ENCODE measurements around the gene USH1C.

The USH1C gene

GRCh38 chr11:17519061-17519885 lies 24.9 kb downstream of the USH1C start:
- Histone ChIP-seq H3K4me3 (ENCODE audit: low read length) (no peak overlapping the region), H3K9ac (ENCODE audit: low read depth, low read length) (no peak overlapping the region), H3K4me1 (ENCODE audit: insufficient read depth, low read length) (peaks cover 4% of the 10 kb centered on the region; the same call in 1 of the 2 replicates), H3K9me3 (ENCODE audit: insufficient read depth, low read depth, low read length) (no peaks in the 10 kb centered on the region), H3K36me3 (ENCODE audit: insufficient read depth, low read depth, low read length) (no peaks in the 10 kb centered on the region), H3K27ac (ENCODE audit: low read length) (no peak overlapping the region), H3K27me3 (ENCODE audit: insufficient read depth, low read length) (no peaks in the 10 kb centered on the region)

DNA sequence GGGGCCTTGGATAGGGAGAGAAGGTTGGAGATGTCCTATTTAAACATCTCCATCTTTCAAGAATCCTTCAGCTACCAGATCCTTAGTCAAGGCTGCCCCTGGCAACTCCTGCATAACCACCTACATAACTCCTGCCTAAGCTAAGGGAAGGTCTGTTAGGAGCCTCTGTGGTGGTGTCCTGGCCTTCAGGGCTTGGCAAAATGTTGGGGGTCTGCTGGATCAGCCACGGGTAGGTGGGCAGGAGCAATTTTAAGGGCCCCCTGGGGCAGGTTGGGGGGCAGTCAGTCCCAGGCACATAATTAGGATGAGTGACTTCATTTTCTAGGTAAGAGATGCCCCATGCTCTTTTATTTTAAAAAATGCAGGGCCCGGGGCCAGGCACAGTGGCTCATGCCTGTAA lies 25.9 kb downstream of the USH1C start:
- Histone ChIP-seq H3K36me3 (ENCODE audit: insufficient read depth, low read depth, low read length) (no peaks in the 10 kb centered on the region), H3K4me1 (ENCODE audit: insufficient read depth, low read length) (peaks cover 4% of the 10 kb centered on the region; the same call in 1 of the 2 replicates), H3K9me3 (ENCODE audit: insufficient read depth, low read depth, low read length) (no peaks in the 10 kb centered on the region), H3K4me3 (ENCODE audit: low read length) (no peak overlapping the region), H3K27me3 (ENCODE audit: insufficient read depth, low read length) (no peaks in the 10 kb centered on the region), H3K27ac (ENCODE audit: low read length) (no peak overlapping the region), H3K9ac (ENCODE audit: low read depth, low read length) (no peak overlapping the region)

- H3K9me3 ChIP-seq (ENCODE audit: insufficient read depth, low read depth, low read length), result no peaks in the 10 kb centered on the region
- H3K36me3 ChIP-seq (ENCODE audit: insufficient read depth, low read depth, low read length), result no peaks in the 10 kb centered on the region
- H3K9ac ChIP-seq (ENCODE audit: low read depth, low read length), result no peak overlapping the region
- no peaks in the 10 kb centered on the region for H3K27me3 ChIP-seq (ENCODE audit: insufficient read depth, low read length)
- H3K4me3 ChIP-seq (ENCODE audit: low read length), result no peak overlapping the region
- peaks cover 4% of the 10 kb centered on the region; the same call in 1 of the 2 replicates for H3K4me1 ChIP-seq (ENCODE audit: insufficient read depth, low read length)
- no peak overlapping the region for H3K27ac ChIP-seq (ENCODE audit: low read length)
These were observed 27.0 kb downstream of the USH1C start for GRCh38 chr11:17517186-17517585.

GRCh38 chr11:17516551-17517150 lies 27.6 kb downstream of the USH1C start:
- no peaks in the 10 kb centered on the region for H3K36me3 ChIP-seq (ENCODE audit: insufficient read depth, low read depth, low read length)
- H3K9me3 ChIP-seq (ENCODE audit: insufficient read depth, low read depth, low read length), result no peaks in the 10 kb centered on the region
- no peak overlapping the region for H3K4me3 ChIP-seq (ENCODE audit: low read length)
- no peak overlapping the region for H3K9ac ChIP-seq (ENCODE audit: low read depth, low read length)
- H3K27ac ChIP-seq (ENCODE audit: low read length), result no peak overlapping the region
- H3K4me1 ChIP-seq (ENCODE audit: insufficient read depth, low read length), result peaks cover 4% of the 10 kb centered on the region; the same call in 1 of the 2 replicates
- H3K27me3 ChIP-seq (ENCODE audit: insufficient read depth, low read length), result no peaks in the 10 kb centered on the region

GRCh38 chr11:17515443-17516176 lies 28.6 kb downstream of the USH1C start:
- H3K27ac ChIP-seq (ENCODE audit: low read length), result no peak overlapping the region
- no peaks in the 10 kb centered on the region for H3K27me3 ChIP-seq (ENCODE audit: insufficient read depth, low read length)
- H3K4me1 ChIP-seq (ENCODE audit: insufficient read depth, low read length), result peaks cover 4% of the 10 kb centered on the region; the same call in 1 of the 2 replicates
- no peaks in the 10 kb centered on the region for H3K9me3 ChIP-seq (ENCODE audit: insufficient read depth, low read depth, low read length)
- no peaks in the 10 kb centered on the region for H3K36me3 ChIP-seq (ENCODE audit: insufficient read depth, low read depth, low read length)
- no peak overlapping the region for H3K4me3 ChIP-seq (ENCODE audit: low read length)
- no peak overlapping the region for H3K9ac ChIP-seq (ENCODE audit: low read depth, low read length)

GRCh38 chr11:17514476-17514875 lies 29.7 kb downstream of the USH1C start:
- H3K4me3 ChIP-seq (ENCODE audit: low read length), result no peak overlapping the region
- H3K27ac ChIP-seq (ENCODE audit: low read length), result no peak overlapping the region
- no peak overlapping the region for H3K9ac ChIP-seq (ENCODE audit: low read depth, low read length)
- H3K27me3 ChIP-seq (ENCODE audit: insufficient read depth, low read length), result no peaks in the 10 kb centered on the region
- H3K9me3 ChIP-seq (ENCODE audit: insufficient read depth, low read depth, low read length), result no peaks in the 10 kb centered on the region
- peaks cover 4% of the 10 kb centered on the region; the same call in 1 of the 2 replicates for H3K4me1 ChIP-seq (ENCODE audit: insufficient read depth, low read length)
- H3K36me3 ChIP-seq (ENCODE audit: insufficient read depth, low read depth, low read length), result no peaks in the 10 kb centered on the region

- Histone ChIP-seq H3K9me3 (ENCODE audit: insufficient read depth, low read depth, low read length) (no peaks in the 10 kb centered on the region), H3K27ac (ENCODE audit: low read length) (no peak overlapping the region), H3K36me3 (ENCODE audit: insufficient read depth, low read depth, low read length) (no peaks in the 10 kb centered on the region), H3K4me3 (ENCODE audit: low read length) (no peak overlapping the region), H3K27me3 (ENCODE audit: insufficient read depth, low read length) (no peaks in the 10 kb centered on the region), H3K4me1 (ENCODE audit: insufficient read depth, low read length) (no peaks in the 10 kb centered on the region; the same call in 1 of the 2 replicates), H3K9ac (ENCODE audit: low read depth, low read length) (no peak overlapping the region)
These were observed 30.4 kb downstream of the USH1C start for GRCh38 chr11:17513853-17514252.

- Histone ChIP-seq H3K4me3 (ENCODE audit: low read length) (no peak overlapping the region), H3K9me3 (ENCODE audit: insufficient read depth, low read depth, low read length) (no peaks in the 10 kb centered on the region), H3K27ac (ENCODE audit: low read length) (no peak overlapping the region), H3K36me3 (ENCODE audit: insufficient read depth, low read depth, low read length) (no peaks in the 10 kb centered on the region), H3K27me3 (ENCODE audit: insufficient read depth, low read length) (0 out of 2 replicates have a peak, but pooled peaks cover 4% of the 10 kb centered on the region), H3K4me1 (ENCODE audit: insufficient read depth, low read length) (no peaks in the 10 kb centered on the region), H3K9ac (ENCODE audit: low read depth, low read length) (no peak overlapping the region)
These were observed 32.1 kb downstream of the USH1C start for GRCh38 chr11:17512101-17512500.

GRCh38 chr11:17511571-17511970 lies 32.6 kb downstream of the USH1C start:
- Histone ChIP-seq H3K9me3 (ENCODE audit: insufficient read depth, low read depth, low read length) (no peaks in the 10 kb centered on the region), H3K9ac (ENCODE audit: low read depth, low read length) (no peak overlapping the region), H3K4me1 (ENCODE audit: insufficient read depth, low read length) (no peaks in the 10 kb centered on the region), H3K36me3 (ENCODE audit: insufficient read depth, low read depth, low read length) (no peaks in the 10 kb centered on the region), H3K4me3 (ENCODE audit: low read length) (no peak overlapping the region), H3K27me3 (ENCODE audit: insufficient read depth, low read length) (0 out of 2 replicates have a peak, but pooled peaks cover 4% of the 10 kb centered on the region), H3K27ac (ENCODE audit: low read length) (no peak overlapping the region)

- no peaks in the 10 kb centered on the region for H3K9me3 ChIP-seq (ENCODE audit: insufficient read depth, low read depth, low read length)
- H3K27ac ChIP-seq (ENCODE audit: low read length), result no peak overlapping the region
- no peak overlapping the region for H3K4me3 ChIP-seq (ENCODE audit: low read length)
- no peaks in the 10 kb centered on the region for H3K4me1 ChIP-seq (ENCODE audit: insufficient read depth, low read length)
- no peak overlapping the region for H3K9ac ChIP-seq (ENCODE audit: low read depth, low read length)
- H3K27me3 ChIP-seq (ENCODE audit: insufficient read depth, low read length), result 0 out of 2 replicates have a peak, but pooled peaks cover 4% of the 10 kb centered on the region
- H3K36me3 ChIP-seq (ENCODE audit: insufficient read depth, low read depth, low read length), result no peaks in the 10 kb centered on the region
These were observed 33.6 kb downstream of the USH1C start for GRCh38 chr11:17510507-17511206.

- Histone ChIP-seq H3K9ac (ENCODE audit: low read depth, low read length) (no peak overlapping the region), H3K27me3 (ENCODE audit: insufficient read depth, low read length) (0 out of 2 replicates have a peak, but pooled peaks cover 4% of the 10 kb centered on the region), H3K4me1 (ENCODE audit: insufficient read depth, low read length) (no peaks in the 10 kb centered on the region), H3K36me3 (ENCODE audit: insufficient read depth, low read depth, low read length) (no peaks in the 10 kb centered on the region), H3K4me3 (ENCODE audit: low read length) (no peak overlapping the region), H3K9me3 (ENCODE audit: insufficient read depth, low read depth, low read length) (no peaks in the 10 kb centered on the region), H3K27ac (ENCODE audit: low read length) (no peak overlapping the region)
These were observed 35.4 kb downstream of the USH1C start for GRCh38 chr11:17508791-17509190.
